Amniotic stem cell (primary cell): ENCODE data around the gene ACER1.
A peak's percentile ranks its signal among the peaks of the same experiment; 100 is the strongest.
"Not testable (repeated sequence)": the region's sequence is repeated elsewhere in the genome, so short reads cannot be mapped to it uniquely, and the experiment has no call there.

Experiments
- DNase-seq: peaks from one replicate; lab custom pipeline; 2025; lab: John Stamatoyannopoulos, UW

ACER1 gene

GRCh38 chr19:6333439-6333838 lies at the start of gene ACER1:
Gene ACER1, minus strand, starts transcription at chr19:6333612. Its CDS starts 61 bp downstream, at chr19:6333551.
- DNase-seq = no peak

- no peak for DNase-seq
Measured at GRCh38 chr19:6383188-6383587, 49.8 kb upstream of the ACER1 start.

GRCh38 chr19:6381030-6381750 lies 47.8 kb upstream of the ACER1 start:
- no peak for DNase-seq

- no peak for DNase-seq
Measured at GRCh38 chr19:6379744-6380143, 46.3 kb upstream of the ACER1 start.

- no peak for DNase-seq
Measured at GRCh38 chr19:6378486-6378885, 45.1 kb upstream of the ACER1 start.

GRCh38 chr19:6378041-6378440 lies 44.6 kb upstream of the ACER1 start:
- DNase-seq = no peak

- DNase-seq = no peak
Measured at GRCh38 chr19:6376512-6377190, 43.2 kb upstream of the ACER1 start.

GRCh38 chr19:6375411-6376010 lies 42.1 kb upstream of the ACER1 start, which contains the start of gene PSPN:
Gene PSPN, minus strand, starts transcription at chr19:6375933. Its CDS starts 84 bp downstream, at chr19:6375849.
- DNase-seq = no peak

GRCh38 chr19:6374711-6375410 lies 41.4 kb upstream of the ACER1 start:
- no peak for DNase-seq

- DNase-seq = no peak
Measured at GRCh38 chr19:6374161-6374709, 40.8 kb upstream of the ACER1 start.

- DNase-seq = no peak
Measured at GRCh38 chr19:6373813-6374108, 40.3 kb upstream of the ACER1 start.

GRCh38 chr19:6373096-6373812 lies 39.8 kb upstream of the ACER1 start:
- peak; percentile 98 for DNase-seq

GRCh38 chr19:6372594-6373095 lies 39.2 kb upstream of the ACER1 start, which contains the start of gene ALKBH7:
Gene ALKBH7, plus strand, starts transcription at chr19:6372794. Its CDS starts 27 bp downstream, at chr19:6372821.
- peak; percentile 99 for DNase-seq

GRCh38 chr19:6364353-6364752 lies 30.9 kb upstream of the ACER1 start:
- DNase-seq = no peak

GRCh38 chr19:6362351-6362801 lies 29.0 kb upstream of the ACER1 start:
- DNase-seq = no peak

GRCh38 chr19:6362027-6362350 lies 28.6 kb upstream of the ACER1 start:
- no peak for DNase-seq

GRCh38 chr19:6360857-6361216 lies 27.4 kb upstream of the ACER1 start:
- not testable (repeated sequence) for DNase-seq

- DNase-seq = not testable (repeated sequence)
Measured at GRCh38 chr19:6360445-6360844, 27.0 kb upstream of the ACER1 start.

- no peak for DNase-seq
Measured at GRCh38 chr19:6359568-6360341, 26.3 kb upstream of the ACER1 start.

GRCh38 chr19:6358003-6358402 lies 24.6 kb upstream of the ACER1 start:
- DNase-seq = no peak

GRCh38 chr19:6357174-6357573 lies 23.8 kb upstream of the ACER1 start:
- no peak for DNase-seq
